ENCODE results near the gene HAP1. TPM values are rescaled to one million over a fixed set of nuclear protein-coding genes. Genes with fewer than 3 reads are reported as not detected.

HAP1 gene
- total RNA-seq, 4 donors from 2014 or later, result 1.0 to 9.3 (median 1.2) TPM

GRCh38 chr17:41762391-41762790 lies 27.9 kb upstream of the HAP1 start:
- TF ChIP-seq, protein P1, sequence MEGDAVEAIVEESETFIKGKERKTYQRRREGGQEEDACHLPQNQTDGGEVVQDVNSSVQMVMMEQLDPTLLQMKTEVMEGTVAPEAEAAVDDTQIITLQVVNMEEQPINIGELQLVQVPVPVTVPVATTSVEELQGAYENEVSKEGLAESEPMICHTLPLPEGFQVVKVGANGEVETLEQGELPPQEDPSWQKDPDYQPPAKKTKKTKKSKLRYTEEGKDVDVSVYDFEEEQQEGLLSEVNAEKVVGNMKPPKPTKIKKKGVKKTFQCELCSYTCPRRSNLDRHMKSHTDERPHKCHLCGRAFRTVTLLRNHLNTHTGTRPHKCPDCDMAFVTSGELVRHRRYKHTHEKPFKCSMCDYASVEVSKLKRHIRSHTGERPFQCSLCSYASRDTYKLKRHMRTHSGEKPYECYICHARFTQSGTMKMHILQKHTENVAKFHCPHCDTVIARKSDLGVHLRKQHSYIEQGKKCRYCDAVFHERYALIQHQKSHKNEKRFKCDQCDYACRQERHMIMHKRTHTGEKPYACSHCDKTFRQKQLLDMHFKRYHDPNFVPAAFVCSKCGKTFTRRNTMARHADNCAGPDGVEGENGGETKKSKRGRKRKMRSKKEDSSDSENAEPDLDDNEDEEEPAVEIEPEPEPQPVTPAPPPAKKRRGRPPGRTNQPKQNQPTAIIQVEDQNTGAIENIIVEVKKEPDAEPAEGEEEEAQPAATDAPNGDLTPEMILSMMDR (IDR thresholded peaks at IDR 0.05), result no peak
- TF ChIP-seq POLR2A (IDR thresholded peaks at IDR 0.05) (no peak), EP300 (IDR thresholded peaks at IDR 0.05) (no peak), POLR2AphosphoS5 (IDR thresholded peaks at IDR 0.05) (no peak)
- H3K36me3 ChIP-seq, result peaks cover 99% of the 10 kb centered on the region
- H3K9me3 ChIP-seq, result no peaks in the 10 kb centered on the region
- no peaks in the 10 kb centered on the region for H3K27me3 ChIP-seq
- no peak overlapping the region for H3K4me3 ChIP-seq
- no peak for DNase-seq (ENCODE audit: low spot score in 2 of 2)
- WGBS, result 87% methylated on average over 6 of the region's 6 CpGs
- no peak overlapping the region for H3K27ac ChIP-seq
- no peaks in the 10 kb centered on the region for H3K4me1 ChIP-seq

DNA sequence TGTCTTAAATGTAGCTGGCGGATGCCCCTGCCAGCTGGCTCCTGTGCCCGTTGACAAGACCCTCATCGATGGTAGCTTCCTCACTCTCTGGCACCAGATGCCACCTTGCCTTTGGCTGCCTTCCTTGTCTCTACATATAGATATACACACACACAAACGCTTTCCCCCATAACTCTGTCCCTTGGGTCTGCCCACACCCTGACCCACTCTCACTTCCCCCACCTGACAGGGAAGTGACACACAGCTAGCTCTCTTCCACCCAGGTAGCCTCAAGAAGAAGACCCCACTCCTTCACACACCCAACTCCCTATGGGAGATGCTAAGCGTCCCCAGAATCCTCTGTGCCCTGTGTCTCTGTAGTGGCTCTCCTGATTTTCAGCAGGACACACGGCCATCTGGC lies 26.4 kb upstream of the HAP1 start:
- H3K36me3 ChIP-seq, result peaks cover 99% of the 10 kb centered on the region
- DNase-seq (ENCODE audit: low spot score in 2 of 2), result no peak
- H3K4me3 ChIP-seq, result no peak overlapping the region
- no peaks in the 10 kb centered on the region for H3K27me3 ChIP-seq
- 90% methylated on average over 5 of the region's 6 CpGs for WGBS
- no peak overlapping the region for H3K27ac ChIP-seq
- H3K9me3 ChIP-seq, result no peaks in the 10 kb centered on the region
- no peak for TF ChIP-seq POLR2A (IDR thresholded peaks at IDR 0.05)
- TF ChIP-seq, protein P1 (IDR thresholded peaks at IDR 0.05), result no peak
- TF ChIP-seq POLR2AphosphoS5 (IDR thresholded peaks at IDR 0.05), result no peak
- TF ChIP-seq EP300 (IDR thresholded peaks at IDR 0.05), result no peak
- no peaks in the 10 kb centered on the region for H3K4me1 ChIP-seq

DNA sequence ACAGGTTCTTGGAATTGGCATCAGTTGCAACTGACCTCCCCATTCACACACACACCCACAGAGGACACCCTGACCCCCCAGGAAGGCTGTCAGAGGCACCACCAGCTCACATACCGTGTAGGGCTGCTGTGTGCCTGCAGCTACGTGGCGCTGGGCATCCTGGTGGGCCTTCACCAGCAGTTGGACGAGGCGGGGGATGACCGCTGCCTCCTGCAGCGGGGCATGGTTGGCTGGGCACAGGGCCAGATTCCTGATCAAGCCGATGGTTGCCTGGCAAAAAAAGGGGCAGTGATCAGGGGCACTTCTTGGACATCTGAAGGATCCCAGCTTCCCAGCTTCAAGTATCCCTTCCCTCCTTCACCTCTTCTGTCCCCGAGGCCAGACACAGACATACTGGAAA lies 24.2 kb upstream of the HAP1 start:
- no peak for TF ChIP-seq POLR2AphosphoS5 (IDR thresholded peaks at IDR 0.05)
- TF ChIP-seq EP300 (IDR thresholded peaks at IDR 0.05), result no peak
- Histone ChIP-seq H3K4me3 (no peak overlapping the region), H3K9me3 (no peaks in the 10 kb centered on the region), H3K4me1 (no peaks in the 10 kb centered on the region), H3K36me3 (peaks cover 100% of the 10 kb centered on the region), H3K27ac (no peak overlapping the region), H3K27me3 (no peaks in the 10 kb centered on the region)
- 83% methylated on average over 4 of the region's 9 CpGs for WGBS
- no peak for DNase-seq (ENCODE audit: low spot score in 2 of 2)

GRCh38 chr17:41754066-41754465 lies 19.6 kb upstream of the HAP1 start:
- TF ChIP-seq POLR2A (IDR thresholded peaks at IDR 0.05) (no peak), POLR2AphosphoS5 (IDR thresholded peaks at IDR 0.05) (no peak), EP300 (IDR thresholded peaks at IDR 0.05) (no peak)
- TF ChIP-seq, protein P1 (IDR thresholded peaks at IDR 0.05), result no peak
- Histone ChIP-seq H3K27ac (no peak overlapping the region), H3K4me3 (no peak overlapping the region), H3K36me3 (peaks cover 55% of the 10 kb centered on the region), H3K4me1 (no peaks in the 10 kb centered on the region), H3K9me3 (no peaks in the 10 kb centered on the region), H3K27me3 (no peaks in the 10 kb centered on the region)
- WGBS, result 77% methylated on average over 12 of the region's 12 CpGs
- DNase-seq (ENCODE audit: low spot score in 2 of 2), result no peak

- H3K4me3 ChIP-seq, result no peak overlapping the region
- DNase-seq (ENCODE audit: low spot score in 2 of 2), result no peak
- 85% methylated on average over 3 of the region's 3 CpGs for WGBS
- H3K27ac ChIP-seq, result no peak overlapping the region
- H3K36me3 ChIP-seq, result peaks cover 28% of the 10 kb centered on the region
- no peaks in the 10 kb centered on the region for H3K27me3 ChIP-seq
- TF ChIP-seq, protein P1 (IDR thresholded peaks at IDR 0.05), result no peak
- no peak for TF ChIP-seq POLR2AphosphoS5 (IDR thresholded peaks at IDR 0.05)
- TF ChIP-seq POLR2A (IDR thresholded peaks at IDR 0.05), result no peak
- TF ChIP-seq EP300 (IDR thresholded peaks at IDR 0.05), result no peak
- no peaks in the 10 kb centered on the region for H3K9me3 ChIP-seq
- no peaks in the 10 kb centered on the region for H3K4me1 ChIP-seq
Measured at GRCh38 chr17:41751288-41751687, 16.8 kb upstream of the HAP1 start.

DNA sequence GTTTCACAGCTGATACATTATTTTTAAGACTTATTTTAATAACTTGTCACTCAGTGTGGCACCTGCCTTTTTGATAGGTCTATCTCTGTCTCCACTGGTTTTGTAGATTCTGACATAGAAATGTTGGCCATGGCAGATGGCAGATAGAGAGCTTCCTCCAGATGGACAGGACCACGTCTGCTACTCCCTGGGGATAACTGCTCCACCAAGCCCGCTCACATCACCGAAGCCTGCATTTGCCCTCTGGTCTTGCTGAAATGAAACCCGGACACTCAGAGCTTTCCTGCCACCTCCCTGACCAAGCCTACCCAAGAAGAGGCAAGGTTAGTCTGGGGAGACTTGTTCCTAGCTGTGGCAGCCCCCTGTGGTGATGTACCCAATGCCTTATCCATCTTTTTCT lies 16.4 kb upstream of the HAP1 start:
- DNase-seq (ENCODE audit: low spot score in 2 of 2), result no peak
- no peaks in the 10 kb centered on the region for H3K27me3 ChIP-seq
- H3K27ac ChIP-seq, result no peak overlapping the region
- no peak overlapping the region for H3K4me3 ChIP-seq
- no peaks in the 10 kb centered on the region for H3K9me3 ChIP-seq
- 85% methylated on average over 4 of the region's 4 CpGs for WGBS
- H3K36me3 ChIP-seq, result peaks cover 23% of the 10 kb centered on the region
- TF ChIP-seq, protein P1 (IDR thresholded peaks at IDR 0.05), result no peak
- no peak for TF ChIP-seq POLR2AphosphoS5 (IDR thresholded peaks at IDR 0.05)
- no peak for TF ChIP-seq POLR2A (IDR thresholded peaks at IDR 0.05)
- no peak for TF ChIP-seq EP300 (IDR thresholded peaks at IDR 0.05)
- H3K4me1 ChIP-seq, result no peaks in the 10 kb centered on the region

Data from suprapubic skin (tissue), 4 donors.